DOHH2 (cell line): ENCODE data around the gene ARHGAP24.

Experiments used
- H3F3A ChIP-seq: fragments of 200-600 bp; sonication (generic), shearing (Covaris generic); 2 replicates; pipeline ENCODE4 v1.6.0; 2016; ENCODE audit warnings: antibody characterized with exemption, mild to moderate bottlenecking; ENCODE audit not compliant: control insufficient read depth, insufficient read depth
- H3K27ac ChIP-seq: fragments of 200-600 bp; sonication (generic); 2 replicates; pipeline ENCODE4 v1.5.1; 2014; ENCODE audit warnings: low read depth, mild to moderate bottlenecking, low read length, moderate library complexity
- H3K27me3 ChIP-seq: fragments of 200-600 bp; sonication (generic); 2 replicates; pipeline ENCODE4 v1.6.1; 2014; ENCODE audit warnings: mild to moderate bottlenecking, low read length, mixed read lengths; ENCODE audit not compliant: control insufficient read depth
- H3K36me3 ChIP-seq: fragments of 200-600 bp; sonication (generic); 2 replicates; pipeline ENCODE4 v1.6.1; 2014; ENCODE audit warnings: mild to moderate bottlenecking, low read length, moderate library complexity, mixed read lengths; ENCODE audit not compliant: control insufficient read depth
- H3K4me1 ChIP-seq: fragments of 200-600 bp; sonication (generic); 2 replicates; pipeline ENCODE4 v1.6.1; 2014; ENCODE audit warnings: mild to moderate bottlenecking, low read length, mixed read lengths; ENCODE audit not compliant: control insufficient read depth
- H3K4me2 ChIP-seq: fragments of 200-600 bp; sonication (generic); 2 replicates; pipeline ENCODE4 v1.6.0; 2014; ENCODE audit warnings: mild to moderate bottlenecking, low read length, moderate library complexity
- H3K4me3 ChIP-seq: fragments of 200-600 bp; sonication (generic); 2 replicates; pipeline ENCODE4 v1.5.1; 2014; ENCODE audit warnings: mild to moderate bottlenecking, low read length, mixed read lengths
- H3K79me2 ChIP-seq: fragments of 200-600 bp; sonication (generic); 2 replicates; pipeline ENCODE4 v1.6.1; 2014; ENCODE audit warnings: mild to moderate bottlenecking, low read length, mixed read lengths; ENCODE audit not compliant: control insufficient read depth
- H3K9me2 ChIP-seq: fragments of 200-600 bp; sonication (generic); replicated peaks from 2 replicates; pipeline ENCODE4 v1.6.1; 2014; ENCODE audit warnings: mild to moderate bottlenecking, low read length, mixed read lengths; ENCODE audit not compliant: control insufficient read depth
- H3K9me3 ChIP-seq: fragments of 200-600 bp; sonication (generic); 2 replicates; pipeline ENCODE4 v1.6.1; 2014; ENCODE audit warnings: antibody characterized with exemption, low read length, mixed read lengths; ENCODE audit not compliant: control insufficient read depth, insufficient read depth
- H4K20me1 ChIP-seq: fragments of 200-600 bp; sonication (generic); 2 replicates; pipeline ENCODE4 v1.6.0; 2014; ENCODE audit warnings: low read depth, mild to moderate bottlenecking, antibody characterized with exemption, low read length, moderate library complexity; ENCODE audit not compliant: control insufficient read depth, insufficient read depth
- EZH2phosphoT487 ChIP-seq: fragments of 200-600 bp; sonication (generic); IDR thresholded peaks from 2 replicates; pipeline ENCODE4 v1.6.1; 2017; ENCODE audit warnings: borderline replicate concordance, mild to moderate bottlenecking, antibody characterized with exemption, low read length, moderate library complexity, mixed read lengths
- TF ChIP-seq, protein P1 (sequence below): fragments of 200-600 bp; sonication (generic); IDR thresholded peaks from one replicate; pipeline ENCODE4 v1.5.1; 2014; ENCODE audit warnings: antibody characterized with exemption, mild to moderate bottlenecking, low read depth, low read length; ENCODE audit not compliant: poor library complexity, severe bottlenecking

Gene ARHGAP24

DNA sequence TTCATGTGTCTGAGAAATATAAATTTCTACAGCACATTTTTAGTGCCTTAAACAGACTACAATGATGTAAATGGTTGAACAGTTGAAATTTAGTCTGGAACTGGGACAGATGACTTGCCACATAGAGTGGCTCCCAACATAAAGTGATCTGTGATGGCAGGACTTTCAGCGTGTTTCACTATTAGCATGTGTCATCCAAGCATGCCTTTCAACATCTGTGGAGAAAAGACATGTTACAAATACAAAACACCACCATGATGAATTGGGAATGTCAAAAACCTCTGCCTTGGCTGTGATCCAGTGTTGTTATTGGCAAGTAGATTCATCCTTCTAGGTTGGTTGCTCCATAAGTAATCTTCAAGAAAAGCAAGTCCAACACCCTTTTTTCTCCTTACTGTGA lies 536.2 kb downstream of the ARHGAP24 start:
- H3F3A ChIP-seq: no peaks in the 10 kb centered on the region
- TF ChIP-seq, protein P1, sequence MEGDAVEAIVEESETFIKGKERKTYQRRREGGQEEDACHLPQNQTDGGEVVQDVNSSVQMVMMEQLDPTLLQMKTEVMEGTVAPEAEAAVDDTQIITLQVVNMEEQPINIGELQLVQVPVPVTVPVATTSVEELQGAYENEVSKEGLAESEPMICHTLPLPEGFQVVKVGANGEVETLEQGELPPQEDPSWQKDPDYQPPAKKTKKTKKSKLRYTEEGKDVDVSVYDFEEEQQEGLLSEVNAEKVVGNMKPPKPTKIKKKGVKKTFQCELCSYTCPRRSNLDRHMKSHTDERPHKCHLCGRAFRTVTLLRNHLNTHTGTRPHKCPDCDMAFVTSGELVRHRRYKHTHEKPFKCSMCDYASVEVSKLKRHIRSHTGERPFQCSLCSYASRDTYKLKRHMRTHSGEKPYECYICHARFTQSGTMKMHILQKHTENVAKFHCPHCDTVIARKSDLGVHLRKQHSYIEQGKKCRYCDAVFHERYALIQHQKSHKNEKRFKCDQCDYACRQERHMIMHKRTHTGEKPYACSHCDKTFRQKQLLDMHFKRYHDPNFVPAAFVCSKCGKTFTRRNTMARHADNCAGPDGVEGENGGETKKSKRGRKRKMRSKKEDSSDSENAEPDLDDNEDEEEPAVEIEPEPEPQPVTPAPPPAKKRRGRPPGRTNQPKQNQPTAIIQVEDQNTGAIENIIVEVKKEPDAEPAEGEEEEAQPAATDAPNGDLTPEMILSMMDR: no peak
- TF ChIP-seq EZH2phosphoT487: no peak

DNA sequence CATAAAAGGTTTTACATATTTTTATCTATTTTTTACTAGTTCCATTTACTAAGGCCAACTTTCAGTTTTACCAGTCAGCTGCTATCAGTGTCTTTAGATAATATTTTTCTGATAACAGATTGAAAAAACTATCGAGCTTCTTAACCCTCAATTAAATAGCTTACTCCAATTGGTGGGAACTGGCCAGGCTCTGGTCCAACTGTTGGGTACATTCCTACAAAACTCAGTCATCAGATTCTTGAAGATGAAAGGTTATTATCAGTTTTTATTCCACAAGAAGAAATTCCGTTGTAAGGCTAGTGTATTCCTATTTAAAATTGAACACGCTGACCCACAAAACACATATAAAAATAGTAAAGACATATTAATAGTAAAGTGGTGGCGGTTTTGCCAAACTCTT lies 538.7 kb downstream of the ARHGAP24 start:
- Histone ChIP-seq H3K9me2 (no peaks in the 10 kb centered on the region), H3K27ac (no peak overlapping the region), H3K4me3 (no peak overlapping the region), H3K27me3 (no peaks in the 10 kb centered on the region), H4K20me1 (no peaks in the 10 kb centered on the region), H3K9me3 (no peaks in the 10 kb centered on the region), H3K79me2 (no peaks in the 10 kb centered on the region), H3K4me2 (no peak overlapping the region), H3F3A (no peaks in the 10 kb centered on the region), H3K36me3 (no peaks in the 10 kb centered on the region), H3K4me1 (peaks cover 8% of the 10 kb centered on the region)
- TF ChIP-seq, protein P1: no peak
- no peak for TF ChIP-seq EZH2phosphoT487

More for the DNA sequence above, 536.2 kb downstream of the ARHGAP24 start:
- no peaks in the 10 kb centered on the region for H3K79me2 ChIP-seq
- H3K9me3 ChIP-seq: no peaks in the 10 kb centered on the region
- no peaks in the 10 kb centered on the region for H3K9me2 ChIP-seq
- no peak overlapping the region for H3K27ac ChIP-seq
- no peak overlapping the region for H3K4me3 ChIP-seq
- H3K4me1 ChIP-seq: peaks cover 8% of the 10 kb centered on the region
- no peaks in the 10 kb centered on the region for H3K27me3 ChIP-seq
- H4K20me1 ChIP-seq: no peaks in the 10 kb centered on the region
- H3K4me2 ChIP-seq: no peak overlapping the region
- H3K36me3 ChIP-seq: no peaks in the 10 kb centered on the region

DNA sequence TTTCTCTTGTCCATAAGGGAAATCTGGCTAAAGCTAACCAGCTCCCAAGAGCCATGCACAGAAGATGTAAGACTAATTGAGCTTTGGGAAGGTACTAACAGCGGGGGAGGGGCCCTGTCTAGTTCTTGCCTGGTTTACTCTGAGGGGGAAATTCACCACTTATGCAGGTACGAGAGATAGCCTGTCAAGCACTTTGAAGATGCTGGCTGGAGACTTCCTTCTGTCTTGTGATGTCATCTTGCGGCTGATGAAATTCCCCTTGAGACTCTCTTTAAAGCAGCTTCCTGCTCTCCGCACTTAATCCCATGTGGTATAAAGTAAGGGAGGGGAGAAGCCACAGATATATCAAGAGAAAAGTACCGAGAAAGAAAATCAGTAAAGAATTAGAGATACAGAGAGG lies 539.6 kb downstream of the ARHGAP24 start:
- Histone ChIP-seq H4K20me1 (no peaks in the 10 kb centered on the region), H3K36me3 (no peaks in the 10 kb centered on the region), H3K4me1 (peaks cover 8% of the 10 kb centered on the region), H3K27ac (no peak overlapping the region), H3F3A (no peaks in the 10 kb centered on the region), H3K4me2 (no peak overlapping the region), H3K27me3 (no peaks in the 10 kb centered on the region), H3K9me3 (no peaks in the 10 kb centered on the region), H3K4me3 (no peak overlapping the region), H3K9me2 (no peaks in the 10 kb centered on the region), H3K79me2 (no peaks in the 10 kb centered on the region)
- TF ChIP-seq, protein P1: no peak
- TF ChIP-seq EZH2phosphoT487: no peak
